H9 (cell line): Measurements from ENCODE around the gene RALA. TPM values are rescaled to one million over a fixed set of nuclear protein-coding genes. Genes with fewer than 3 reads are reported as not detected.

Source experiments
- DNase-seq: peaks from one replicate; pipeline ENCODE4 v3.0.0-alpha.2; 2017
- H2AFZ ChIP-seq: one replicate; pipeline ENCODE4 v1.6.1; 2013; ENCODE audit warnings: mild to moderate bottlenecking, low read length, control low read depth, moderate library complexity
- H2AK5ac ChIP-seq: 2 replicates; pipeline ENCODE4 v1.6.1; 2013; ENCODE audit warnings: low read length, control low read depth, mixed read lengths; ENCODE audit not compliant: insufficient read length
- H2BK120ac ChIP-seq: one replicate; pipeline ENCODE4 v1.6.1; 2013; ENCODE audit warnings: low read depth, mild to moderate bottlenecking, low read length, control low read depth, inconsistent platforms; ENCODE audit not compliant: poor library complexity, severe bottlenecking
- H2BK12ac ChIP-seq: 2 replicates; pipeline ENCODE4 v1.6.1; 2013; ENCODE audit warnings: low read length, control low read depth, mixed read lengths, low read depth; ENCODE audit not compliant: insufficient read length
- H2BK15ac ChIP-seq: 2 replicates; pipeline ENCODE4 v1.6.1; 2013; ENCODE audit warnings: low read depth, low read length, control low read depth
- H2BK20ac ChIP-seq: one replicate; pipeline ENCODE4 v1.6.1; 2013; ENCODE audit warnings: low read depth, mild to moderate bottlenecking, low read length, control low read depth, inconsistent platforms; ENCODE audit not compliant: poor library complexity, severe bottlenecking
- H2BK5ac ChIP-seq: 2 replicates; pipeline ENCODE4 v1.6.1; 2013; ENCODE audit warnings: low read length, control low read depth, mixed read lengths; ENCODE audit not compliant: insufficient read length
- H3K14ac ChIP-seq: 2 replicates; pipeline ENCODE4 v1.6.1; 2013; ENCODE audit warnings: low read length, control low read depth; ENCODE audit not compliant: insufficient read depth
- H3K18ac ChIP-seq: 2 replicates; pipeline ENCODE4 v1.6.1; 2013; ENCODE audit warnings: low read depth, mild to moderate bottlenecking, mixed read lengths, low read length, control low read depth; ENCODE audit not compliant: insufficient read length
- H3K23ac ChIP-seq: 2 replicates; pipeline ENCODE4 v1.6.1; 2013; ENCODE audit warnings: low read length, control low read depth, mixed read lengths, low read depth; ENCODE audit not compliant: insufficient read length
- H3K23me2 ChIP-seq: 2 replicates; pipeline ENCODE4 v1.6.1; 2013; ENCODE audit warnings: low read depth, mild to moderate bottlenecking, mixed read lengths, low read length, control low read depth; ENCODE audit not compliant: insufficient read length, poor library complexity, severe bottlenecking
- H3K27ac ChIP-seq: 2 replicates; pipeline ENCODE4 v1.5.1; 2013; ENCODE audit warnings: low read length, control low read depth, mixed read lengths, low read depth; ENCODE audit not compliant: insufficient read length
- H3K27me3 ChIP-seq: 2 replicates; pipeline ENCODE4 v1.6.1; 2013; ENCODE audit warnings: low read length, control low read depth, inconsistent platforms; ENCODE audit not compliant: insufficient read depth
- H3K4ac ChIP-seq: 2 replicates; pipeline ENCODE4 v1.6.1; 2013; ENCODE audit warnings: low read depth, mild to moderate bottlenecking, control low read depth, inconsistent platforms, low read length, moderate library complexity
- H3K4me1 ChIP-seq: 2 replicates; pipeline ENCODE4 v1.6.1; 2013; ENCODE audit warnings: low read length, control low read depth, inconsistent platforms; ENCODE audit not compliant: insufficient read depth
- H3K4me2 ChIP-seq: 2 replicates; pipeline ENCODE4 v1.6.1; 2013; ENCODE audit warnings: low read length, control low read depth, mixed read lengths; ENCODE audit not compliant: insufficient read length, insufficient read depth
- H3K56ac ChIP-seq: 2 replicates; pipeline ENCODE4 v1.6.1; 2013; ENCODE audit warnings: low read depth, mild to moderate bottlenecking, mixed read lengths, low read length, control low read depth; ENCODE audit not compliant: insufficient read length
- H3K79me1 ChIP-seq: 2 replicates; pipeline ENCODE4 v1.6.1; 2013; ENCODE audit warnings: low read depth, mild to moderate bottlenecking, moderate library complexity, low read length, control low read depth, inconsistent platforms; ENCODE audit not compliant: insufficient read depth, poor library complexity, severe bottlenecking
- H3K79me2 ChIP-seq: 2 replicates; pipeline ENCODE4 v1.6.1; 2013; ENCODE audit warnings: low read length, control low read depth, inconsistent platforms; ENCODE audit not compliant: insufficient read depth
- H3K9ac ChIP-seq: 2 replicates; pipeline ENCODE4 v1.6.1; 2013; ENCODE audit warnings: low read length, control low read depth, mixed read lengths; ENCODE audit not compliant: insufficient read length; ENCODE audit errors: extremely low read depth
- H3K9me3 ChIP-seq: one replicate; pipeline ENCODE4 v1.6.1; 2013; ENCODE audit warnings: low read depth, low read length, inconsistent platforms; ENCODE audit not compliant: control insufficient read depth
- H3T11ph ChIP-seq: one replicate; pipeline ENCODE4 v1.6.1; 2013; ENCODE audit warnings: mild to moderate bottlenecking, low read length, control low read depth, inconsistent platforms
- H4K20me1 ChIP-seq: one replicate; pipeline ENCODE4 v1.6.1; 2013; ENCODE audit not compliant: control insufficient read depth, insufficient read length, insufficient read depth
- H4K5ac ChIP-seq: 2 replicates; pipeline ENCODE4 v1.6.1; 2013; ENCODE audit warnings: low read depth, mild to moderate bottlenecking, mixed read lengths, low read length, control low read depth; ENCODE audit not compliant: insufficient read length
- H4K8ac ChIP-seq: replicated peaks from 2 replicates; pipeline ENCODE4 v1.6.1; 2013; ENCODE audit warnings: low read length, control low read depth, mixed read lengths, low read depth; ENCODE audit not compliant: insufficient read length
- H4K91ac ChIP-seq: 2 replicates; pipeline ENCODE4 v1.6.1; 2013; ENCODE audit warnings: low read depth, mild to moderate bottlenecking, moderate library complexity, mixed read lengths, low read length, control low read depth; ENCODE audit not compliant: insufficient read length
- H3K27ac Mint-ChIP-seq, 3 experiments: 2 replicates in 2 of 3; 3 replicates in 1 of 3; pipeline ENCODE4 v1.8.0; 2020 to 2021; ENCODE audit warnings: mixed read lengths in 3 of 3, mild to moderate bottlenecking in 1 of 3, moderate library complexity in 1 of 3
- H3K27me3 Mint-ChIP-seq: 2 replicates; pipeline ENCODE4 v1.8.0; 2021; ENCODE audit warnings: low read depth, mild to moderate bottlenecking, moderate library complexity, mixed read lengths
- H3K36me3 Mint-ChIP-seq, 3 experiments: 2 replicates in 2 of 3; 3 replicates in 1 of 3; pipeline ENCODE4 v1.8.0; 2020 to 2021; ENCODE audit warnings: low read depth in 3 of 3, mixed read lengths in 3 of 3; ENCODE audit not compliant: insufficient read depth in 1 of 3
- H3K4me1 Mint-ChIP-seq, 2 experiments: 2 replicates each; pipeline ENCODE4 v1.8.0; 2020; ENCODE audit warnings: mixed read lengths in 2 of 2
- H3K4me3 Mint-ChIP-seq, 2 experiments: 2 replicates in 1 of 2; 3 replicates in 1 of 2; pipeline ENCODE4 v1.8.0; 2020 to 2021; ENCODE audit warnings: mild to moderate bottlenecking in 2 of 2, mixed read lengths in 2 of 2, moderate library complexity in 1 of 2
- H3K9me3 Mint-ChIP-seq, 2 experiments: 2 replicates in 1 of 2; 3 replicates in 1 of 2; pipeline ENCODE4 v1.8.0; 2020; ENCODE audit warnings: mild to moderate bottlenecking in 2 of 2, mixed read lengths in 2 of 2, moderate library complexity in 1 of 2
- CTCF ChIP-seq: fragments of 200-600 bp; sonication (generic); conservative IDR thresholded peaks from 3 replicates; pipeline ENCODE4 v1.8.0; 2021; ENCODE audit warnings: antibody characterized with exemption, mild to moderate bottlenecking
- WGBS: extraction: QIAGEN DNeasy Blood & Tissue Kit; methylation state at CpG from one replicate; pipeline ENCODE4 v1.1.7; 2013; ENCODE audit warnings: missing lambda C conversion rate, low lambda C conversion rate, mixed read lengths; ENCODE audit not compliant: insufficient read length; ENCODE audit errors: extremely low coverage; 5-methylcytosine and 5-hydroxymethylcytosine counted together
- long read RNA-seq: library from polyadenylated mRNA; unstranded; transcript quantifications from one replicate; pipeline ENCODE4 v2.0.0, GENCODE V29; 2020
- total RNA-seq: library from RNA; stranded (reverse); gene quantifications from 2 replicates; pipeline ENCODE4 v1.2.1, GENCODE V29; 2021

RALA gene
- total RNA-seq: 54.9 and 57.5 TPM in 2 replicates
- long read RNA-seq, transcript RALA-201 (5 exons, 2,880 nt): major isoform, 321 of 347 reads
- long read RNA-seq, partial matches to known transcripts: 13 of 347 reads
- long read RNA-seq, other reads (novel, unspliced or antisense): 9 of 347 reads

GRCh38 chr7:39623047-39623731, at the start of gene RALA:
Gene RALA (plus strand): TSS chr7:39623572. CDS start chr7:39686668, 63,096 bp downstream.
- H3K14ac ChIP-seq: peak within 1 kb of the TSS; percentile 66
- no peak within 1 kb of the TSS for H2BK120ac ChIP-seq
- no peaks in the 10 kb centered on the region; a peak in 1 of 7 replicates for H3K36me3 Mint-ChIP-seq
- no peak within 1 kb of the TSS for H2BK20ac ChIP-seq
- no peak within 1 kb of the TSS for H2BK15ac ChIP-seq
- H3K9me3 ChIP-seq: no peaks in the 10 kb centered on the region
- H3K18ac ChIP-seq: peak within 1 kb of the TSS; percentile 15
- H3K4me2 ChIP-seq: peak within 1 kb of the TSS; percentile 96
- no peaks in the 10 kb centered on the region for H4K20me1 ChIP-seq
- no peaks in the 10 kb centered on the region for H3K27me3 ChIP-seq
- peaks cover 13% of the 10 kb centered on the region for H3K79me1 ChIP-seq
- peaks cover 22% of the 10 kb centered on the region for H3K79me2 ChIP-seq
- H3T11ph ChIP-seq: no peak within 1 kb of the TSS
- H3K4me3 Mint-ChIP-seq: peak within 1 kb of the TSS; percentile 88 to 93
- peaks cover 10% of the 10 kb centered on the region for H3K23me2 ChIP-seq
- DNase-seq: peak; percentile 95
- no peak within 1 kb of the TSS for H2AFZ ChIP-seq
- no peaks in the 10 kb centered on the region for H3K9me3 Mint-ChIP-seq
- H2BK12ac ChIP-seq: no peak within 1 kb of the TSS
- H3K4me1 Mint-ChIP-seq: peaks cover 46 to 48% of the 10 kb centered on the region in 2 experiments
- no peak within 1 kb of the TSS for H4K8ac ChIP-seq
- no peak within 1 kb of the TSS for H3K4ac ChIP-seq
- H2AK5ac ChIP-seq: no peak within 1 kb of the TSS
- no peak for TF ChIP-seq CTCF
- no peak within 1 kb of the TSS for H4K5ac ChIP-seq
- no peak within 1 kb of the TSS for H3K56ac ChIP-seq
- H4K91ac ChIP-seq: no peak within 1 kb of the TSS
- H3K9ac ChIP-seq: peak within 1 kb of the TSS; percentile 66
- H3K27ac ChIP-seq: peak within 1 kb of the TSS; percentile 50
- H2BK5ac ChIP-seq: no peak within 1 kb of the TSS
- H3K27ac Mint-ChIP-seq: peak within 1 kb of the TSS; percentile 92 to 99 (median 96)
- no CpG with 5 or more reads among the region's 56 CpGs for WGBS
- no peak within 1 kb of the TSS for H3K23ac ChIP-seq
- H3K4me1 ChIP-seq: peaks cover 2% of the 10 kb centered on the region; the same call in 1 of the 2 replicates
- no peaks in the 10 kb centered on the region for H3K27me3 Mint-ChIP-seq
